Right lobe of liver (tissue), 4 donors: ENCODE data around the gene VAC14.

Experiments
- POLR2A ChIP-seq: fragments of 450-650 bp; IDR thresholded peaks from one replicate; pipeline ENCODE4 v1.6.1; 2017; ENCODE audit warnings: antibody characterized with exemption, mild to moderate bottlenecking
- TF ChIP-seq, protein P1 (sequence below), 4 donors: fragments of 200-600 bp in 3 of 4; fragments of 450-650 bp in 1 of 4; IDR thresholded peaks; one replicate each; pipeline versions ENCODE4 v1.5.1 to v1.8.0; 2016 to 2022; ENCODE audit warnings: antibody characterized with exemption in 4 of 4, mild to moderate bottlenecking in 2 of 4
- donor health status: DM: no; HTN: no; CAD: no.
- donor health status: DM: no; HTN: no; CAD: no.
- donor health status: DM: no; HTN: yes; CAD: no.

DNA sequence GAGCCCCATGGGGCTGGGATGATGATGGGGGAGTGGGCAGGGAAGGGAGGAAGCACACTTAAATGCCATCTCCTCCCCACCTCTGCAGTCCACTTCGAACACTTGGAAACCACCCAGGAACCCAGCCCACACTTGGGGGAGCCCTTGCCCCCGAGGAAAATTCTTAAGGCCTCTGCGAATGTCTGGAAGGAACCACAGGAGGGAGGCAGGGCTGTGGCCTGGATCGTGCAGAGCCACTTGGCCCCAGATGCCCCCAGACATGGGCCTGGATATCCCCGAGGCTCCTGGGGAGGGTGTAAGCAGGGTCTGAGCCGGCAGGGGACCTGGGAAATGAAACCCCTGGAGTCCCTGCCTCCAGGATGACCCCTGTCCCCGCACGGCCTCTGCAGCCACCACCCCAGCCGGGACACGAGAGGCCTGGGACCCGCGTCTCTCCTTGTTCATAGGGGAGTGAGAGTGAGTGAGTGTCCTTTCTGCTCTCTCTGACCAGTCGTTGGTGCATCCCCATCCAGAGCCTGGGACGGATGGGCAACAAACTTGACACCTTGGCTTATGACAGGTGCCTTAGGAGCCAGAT, 103.3 kb downstream of the VAC14 start:
- TF ChIP-seq, protein P1, sequence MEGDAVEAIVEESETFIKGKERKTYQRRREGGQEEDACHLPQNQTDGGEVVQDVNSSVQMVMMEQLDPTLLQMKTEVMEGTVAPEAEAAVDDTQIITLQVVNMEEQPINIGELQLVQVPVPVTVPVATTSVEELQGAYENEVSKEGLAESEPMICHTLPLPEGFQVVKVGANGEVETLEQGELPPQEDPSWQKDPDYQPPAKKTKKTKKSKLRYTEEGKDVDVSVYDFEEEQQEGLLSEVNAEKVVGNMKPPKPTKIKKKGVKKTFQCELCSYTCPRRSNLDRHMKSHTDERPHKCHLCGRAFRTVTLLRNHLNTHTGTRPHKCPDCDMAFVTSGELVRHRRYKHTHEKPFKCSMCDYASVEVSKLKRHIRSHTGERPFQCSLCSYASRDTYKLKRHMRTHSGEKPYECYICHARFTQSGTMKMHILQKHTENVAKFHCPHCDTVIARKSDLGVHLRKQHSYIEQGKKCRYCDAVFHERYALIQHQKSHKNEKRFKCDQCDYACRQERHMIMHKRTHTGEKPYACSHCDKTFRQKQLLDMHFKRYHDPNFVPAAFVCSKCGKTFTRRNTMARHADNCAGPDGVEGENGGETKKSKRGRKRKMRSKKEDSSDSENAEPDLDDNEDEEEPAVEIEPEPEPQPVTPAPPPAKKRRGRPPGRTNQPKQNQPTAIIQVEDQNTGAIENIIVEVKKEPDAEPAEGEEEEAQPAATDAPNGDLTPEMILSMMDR (IDR thresholded peaks at IDR 0.05): no peak
- no peak for TF ChIP-seq POLR2A
